A673 (cell line): ENCODE results near the gene AHNAK2. TPM values are rescaled to one million over a fixed set of nuclear protein-coding genes. Genes with fewer than 3 reads are reported as not detected.

Experiments
- BruUV-seq: library from RNA; stranded (reverse); fragments of 400-500 nt; replicated peaks from 2 replicates; lab custom pipeline; 2021; lab: Mats Ljungman, UMichigan
- CTCF ChIA-PET: fragments of 300-600 bp; sonication (Branson Sonifier 250); formaldehyde crosslinking; loops from one replicate; lab custom pipeline; 2022; ENCODE audit warnings: antibody characterized with exemption; lab: Charles Lee
- POLR2A ChIA-PET: fragments of 300-600 bp; sonication (Branson Sonifier 250); formaldehyde crosslinking; loops from one replicate; lab custom pipeline; 2022; ENCODE audit warnings: antibody characterized with exemption; ENCODE audit not compliant: low non-redundant PET; lab: Charles Lee
- DNase-seq: peaks from one replicate; pipeline ENCODE4 v3.0.0-alpha.2; 2015; ENCODE audit warnings: low spot score
- H3K27ac ChIP-seq: fragments of 200-600 bp; sonication (generic); 2 replicates; pipeline ENCODE4 v1.5.1; 2016; ENCODE audit warnings: mixed run types, low read depth, mild to moderate bottlenecking, mixed read lengths, antibody characterized with exemption, low read length; ENCODE audit not compliant: poor library complexity, severe bottlenecking
- H3K27me3 ChIP-seq: fragments of 200-600 bp; sonication (generic); replicated peaks from 2 replicates; pipeline ENCODE4 v1.6.1; 2017; ENCODE audit warnings: mixed run types, low read depth, mild to moderate bottlenecking, mixed read lengths, antibody characterized with exemption, low read length; ENCODE audit not compliant: insufficient read depth, poor library complexity
- H3K36me3 ChIP-seq: fragments of 200-600 bp; sonication (generic); 2 replicates; pipeline ENCODE4 v1.6.1; 2016; ENCODE audit warnings: mixed run types, mild to moderate bottlenecking, mixed read lengths, antibody characterized with exemption, low read length; ENCODE audit not compliant: insufficient read depth, poor library complexity, severe bottlenecking
- H3K4me1 ChIP-seq: fragments of 200-600 bp; sonication (generic); 2 replicates; pipeline ENCODE4 v1.6.1; 2017; ENCODE audit warnings: mixed run types, mild to moderate bottlenecking, mixed read lengths, antibody characterized with exemption, low read length; ENCODE audit not compliant: insufficient read depth, poor library complexity, severe bottlenecking
- H3K4me3 ChIP-seq: fragments of 200-600 bp; sonication (generic); 2 replicates; pipeline ENCODE4 v1.5.1; 2016; ENCODE audit warnings: low read depth, mixed run types, mild to moderate bottlenecking, mixed read lengths, low read length; ENCODE audit not compliant: poor library complexity, severe bottlenecking
- H3K9me3 ChIP-seq: fragments of 200-600 bp; sonication (generic); 2 replicates; pipeline ENCODE4 v1.6.1; 2016; ENCODE audit warnings: mixed run types, low read depth, mild to moderate bottlenecking, mixed read lengths, antibody characterized with exemption, low read length; ENCODE audit not compliant: poor library complexity, severe bottlenecking
- CTCF ChIP-seq: fragments of 300-800, 200-600 bp; sonication (generic); conservative IDR thresholded peaks from 2 replicates; pipeline ENCODE4 v1.5.1; 2017; ENCODE audit warnings: low read depth, mild to moderate bottlenecking, antibody characterized with exemption, low read length, moderate library complexity, mixed read lengths
- EZH2 ChIP-seq: fragments of 200-600 bp; sonication (generic); IDR thresholded peaks from 2 replicates; pipeline ENCODE4 v1.6.1; 2017; ENCODE audit warnings: borderline replicate concordance, low read depth, mild to moderate bottlenecking, mixed read lengths, antibody characterized with exemption, low read length; ENCODE audit not compliant: poor library complexity, severe bottlenecking
- intact Hi-C: fragments of 100-400 bp; cut with micrococcal nuclease; formaldehyde crosslinking; loops from one replicate; pipeline ENCODE4 v1.10.0; 2022; ENCODE audit not compliant: unreplicated experiment
- total RNA-seq: library from RNA; stranded (reverse); gene quantifications from 2 replicates; pipeline ENCODE4 v1.2.3, GENCODE V29; 2021

Gene AHNAK2
- total RNA-seq, 1 experiment from 2014 or later = 0.56 TPM

- DNase-seq = peak; percentile 90
- H3K27ac ChIP-seq = no peak overlapping the region
- no peaks in the 10 kb centered on the region for H3K9me3 ChIP-seq
- ChIA-PET CTCF (interaction anchor here (1.1 kb wide), 1 partner anchor 23 kb away, joined by 4 read pairs; no protein-coding TSS in a partner anchor), POLR2A (interaction anchor here (0.6 kb wide), 1 partner anchor 1192 kb away, joined by 4 read pairs; no protein-coding TSS in a partner anchor)
- TF ChIP-seq EZH2 = no peak
- no peak for TF ChIP-seq CTCF
- intact Hi-C loops = no loop called here
- no TSS peak for BruUV-seq
- H3K27me3 ChIP-seq = no peaks in the 10 kb centered on the region
- peaks cover 8% of the 10 kb centered on the region for H3K36me3 ChIP-seq
- H3K4me1 ChIP-seq = peaks cover 26% of the 10 kb centered on the region
- H3K4me3 ChIP-seq = no peak overlapping the region
These were observed 45.0 kb upstream of the AHNAK2 start for GRCh38 chr14:105023144-105023543.

GRCh38 chr14:105022276-105022670 is 44.1 kb upstream of the AHNAK2 start:
- Histone ChIP-seq H3K36me3 (peaks cover 8% of the 10 kb centered on the region), H3K4me3 (peak overlapping the region; percentile 99), H3K27ac (no peak overlapping the region), H3K9me3 (no peaks in the 10 kb centered on the region), H3K4me1 (peaks cover 33% of the 10 kb centered on the region), H3K27me3 (no peaks in the 10 kb centered on the region)
- ChIA-PET POLR2A (no interaction called here), CTCF (no interaction called here)
- intact Hi-C loops = no loop called here
- no peak for DNase-seq
- BruUV-seq = no TSS peak
- TF ChIP-seq EZH2 (no peak), CTCF (no peak)

- intact Hi-C loops = no loop called here
- H3K4me1 ChIP-seq = peaks cover 33% of the 10 kb centered on the region
- no peaks in the 10 kb centered on the region for H3K27me3 ChIP-seq
- CTCF ChIA-PET = interaction anchor here (0.8 kb wide), 1 partner anchor 510 kb away, joined by 3 read pairs; no protein-coding TSS in a partner anchor
- peak; percentile 62 for DNase-seq
- peak overlapping the region; percentile 84 for H3K27ac ChIP-seq
- H3K36me3 ChIP-seq = peaks cover 10% of the 10 kb centered on the region
- TF ChIP-seq EZH2 (no peak), CTCF (peak; percentile 28; the same call in 1 of the 2 replicates)
- POLR2A ChIA-PET = no interaction called here
- TSS peak; percentile 89 for BruUV-seq
- H3K4me3 ChIP-seq = peak overlapping the region; percentile 99
- no peaks in the 10 kb centered on the region for H3K9me3 ChIP-seq
These were observed 43.6 kb upstream of the AHNAK2 start for GRCh38 chr14:105021656-105022275.
